ENCODE measurements around the gene RPS2.
A peak's percentile ranks its signal among the peaks of the same experiment; 100 is the strongest.

DNA sequence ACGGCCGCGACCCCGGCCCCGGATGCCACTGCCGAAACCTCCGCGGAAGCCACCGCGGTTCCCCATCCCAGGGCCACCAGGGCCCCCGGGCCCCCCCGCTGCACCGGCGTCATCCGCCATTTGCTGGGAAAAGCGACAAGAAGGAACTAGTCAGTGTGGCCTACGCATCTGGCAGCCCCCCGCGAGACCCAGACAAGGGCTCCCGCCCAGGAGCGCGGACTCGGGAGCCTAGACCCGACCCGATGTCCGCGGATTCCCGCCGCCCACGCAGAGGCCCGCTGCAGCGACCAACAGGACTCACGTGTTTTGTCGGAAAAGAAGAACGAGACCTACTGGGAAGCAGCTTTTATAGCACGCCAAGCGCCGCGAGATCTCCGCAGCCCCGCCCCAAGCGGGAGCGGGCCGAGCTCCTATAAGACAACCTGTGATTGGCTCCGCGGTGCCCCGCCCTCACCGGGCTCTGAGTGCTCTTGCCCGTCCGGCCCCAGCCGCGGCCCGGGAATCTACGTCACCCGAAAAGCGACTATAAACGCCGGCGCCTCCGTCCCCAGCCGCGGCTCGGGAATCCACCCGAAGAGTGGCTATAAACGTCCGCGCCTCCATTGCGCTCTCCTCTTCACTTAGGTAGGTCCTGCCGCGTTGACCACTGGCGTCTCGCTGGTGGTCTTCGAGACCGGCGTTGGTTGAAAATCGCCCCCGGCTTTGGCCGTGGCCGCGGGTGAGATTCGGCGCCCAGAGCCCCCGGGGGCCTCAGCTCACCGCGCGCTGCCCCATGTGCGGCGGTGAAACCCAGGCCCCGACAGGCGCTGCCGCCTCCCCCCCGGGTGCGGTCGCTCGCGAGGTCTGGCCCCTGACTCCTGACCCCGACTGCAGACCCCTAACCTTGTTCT lies at the start of gene RPS2:
- TF ChIP-seq, protein P1, sequence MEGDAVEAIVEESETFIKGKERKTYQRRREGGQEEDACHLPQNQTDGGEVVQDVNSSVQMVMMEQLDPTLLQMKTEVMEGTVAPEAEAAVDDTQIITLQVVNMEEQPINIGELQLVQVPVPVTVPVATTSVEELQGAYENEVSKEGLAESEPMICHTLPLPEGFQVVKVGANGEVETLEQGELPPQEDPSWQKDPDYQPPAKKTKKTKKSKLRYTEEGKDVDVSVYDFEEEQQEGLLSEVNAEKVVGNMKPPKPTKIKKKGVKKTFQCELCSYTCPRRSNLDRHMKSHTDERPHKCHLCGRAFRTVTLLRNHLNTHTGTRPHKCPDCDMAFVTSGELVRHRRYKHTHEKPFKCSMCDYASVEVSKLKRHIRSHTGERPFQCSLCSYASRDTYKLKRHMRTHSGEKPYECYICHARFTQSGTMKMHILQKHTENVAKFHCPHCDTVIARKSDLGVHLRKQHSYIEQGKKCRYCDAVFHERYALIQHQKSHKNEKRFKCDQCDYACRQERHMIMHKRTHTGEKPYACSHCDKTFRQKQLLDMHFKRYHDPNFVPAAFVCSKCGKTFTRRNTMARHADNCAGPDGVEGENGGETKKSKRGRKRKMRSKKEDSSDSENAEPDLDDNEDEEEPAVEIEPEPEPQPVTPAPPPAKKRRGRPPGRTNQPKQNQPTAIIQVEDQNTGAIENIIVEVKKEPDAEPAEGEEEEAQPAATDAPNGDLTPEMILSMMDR (IDR thresholded peaks at IDR 0.05; ENCODE audit: low read depth, low read length) = no peak
- TF ChIP-seq POLR2A (IDR thresholded peaks at IDR 0.05; ENCODE audit: extremely low read depth, insufficient read length) (peak; percentile 99), MYC (IDR thresholded peaks at IDR 0.05; ENCODE audit: low read depth, low read length) (peak; percentile 95)
